HG03439 (cell line): ENCODE measurements around the gene FRMD4A.
"Not testable (repeated sequence)": the region's sequence is repeated elsewhere in the genome, so short reads cannot be mapped to it uniquely, and the experiment has no call there.

Source experiments
- ATAC-seq: cut with Tn5 transposase; IDR thresholded peaks from one replicate; pipeline ENCODE4 v1.9.1; 2021; ENCODE audit warnings: mild to moderate bottlenecking, moderate library complexity; ENCODE audit not compliant: unreplicated experiment

The FRMD4A gene

DNA sequence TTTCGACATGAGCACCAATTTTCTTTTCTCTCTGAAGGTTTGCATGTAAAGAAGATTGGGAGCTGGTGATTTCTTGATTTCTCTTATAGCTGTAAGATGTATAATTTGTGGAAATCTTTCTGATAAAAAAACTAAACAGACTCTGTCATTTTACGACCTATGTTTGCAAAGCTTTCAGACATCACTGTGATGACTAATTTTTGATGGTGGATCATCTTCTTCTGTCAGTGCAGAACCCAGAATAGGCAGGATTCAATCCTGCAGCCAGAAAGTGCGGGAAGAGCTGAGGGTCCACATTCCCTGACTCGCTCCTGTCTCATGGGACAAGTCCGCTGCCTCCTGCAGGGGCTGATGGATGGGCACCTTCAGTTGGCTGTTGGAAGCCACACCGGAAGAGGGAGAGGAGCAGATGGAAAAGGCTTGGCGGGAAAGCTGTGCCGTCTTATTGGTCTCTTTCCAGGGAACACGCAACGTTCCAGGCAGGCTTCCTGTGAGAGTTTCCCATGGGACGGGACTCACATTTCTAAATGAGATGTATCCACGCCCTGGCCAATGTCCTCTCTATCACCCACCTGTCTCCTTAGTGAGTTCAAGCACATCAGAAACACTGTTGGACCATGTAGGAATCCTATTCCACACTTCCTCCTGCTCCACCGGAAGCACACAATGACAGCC lies 557.1 kb downstream of the FRMD4A start:
- no peak for ATAC-seq

DNA sequence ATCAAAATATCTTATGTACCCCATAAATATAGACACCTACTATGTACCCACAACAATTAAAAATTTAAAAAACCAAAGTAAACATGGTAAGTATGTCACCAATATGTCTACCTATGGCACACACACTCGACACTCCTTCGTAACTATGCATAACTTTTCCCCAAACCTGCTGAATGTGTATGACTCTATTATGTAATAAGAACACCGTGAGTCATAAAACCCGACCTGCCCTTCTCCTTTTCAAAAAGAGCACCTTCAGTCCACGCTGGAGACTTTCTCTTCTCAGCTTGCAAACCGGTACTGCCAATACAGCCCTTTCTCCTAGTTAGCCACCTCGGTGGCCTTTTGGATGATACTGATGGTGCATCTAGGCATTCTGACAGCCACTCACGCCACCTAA lies 557.7 kb downstream of the FRMD4A start:
- no peak for ATAC-seq

DNA sequence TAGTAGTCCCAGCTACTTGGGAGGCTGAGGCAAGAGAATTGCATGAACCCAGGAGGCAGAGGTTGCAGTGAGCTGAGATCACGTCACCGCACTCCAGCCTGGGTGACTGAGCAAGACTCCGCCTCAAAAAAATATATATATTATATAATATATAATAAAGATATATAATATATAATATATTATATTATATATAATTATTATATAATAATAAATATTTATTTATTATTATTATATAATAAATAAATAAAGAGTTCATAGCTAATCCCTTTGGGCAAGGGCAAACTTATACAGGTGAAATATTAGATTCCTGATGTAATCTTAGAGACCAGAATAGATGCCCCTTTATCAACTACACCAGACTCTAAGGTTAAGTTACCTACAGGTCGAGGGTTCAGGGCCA lies 558.7 kb downstream of the FRMD4A start:
- no peak for ATAC-seq

DNA sequence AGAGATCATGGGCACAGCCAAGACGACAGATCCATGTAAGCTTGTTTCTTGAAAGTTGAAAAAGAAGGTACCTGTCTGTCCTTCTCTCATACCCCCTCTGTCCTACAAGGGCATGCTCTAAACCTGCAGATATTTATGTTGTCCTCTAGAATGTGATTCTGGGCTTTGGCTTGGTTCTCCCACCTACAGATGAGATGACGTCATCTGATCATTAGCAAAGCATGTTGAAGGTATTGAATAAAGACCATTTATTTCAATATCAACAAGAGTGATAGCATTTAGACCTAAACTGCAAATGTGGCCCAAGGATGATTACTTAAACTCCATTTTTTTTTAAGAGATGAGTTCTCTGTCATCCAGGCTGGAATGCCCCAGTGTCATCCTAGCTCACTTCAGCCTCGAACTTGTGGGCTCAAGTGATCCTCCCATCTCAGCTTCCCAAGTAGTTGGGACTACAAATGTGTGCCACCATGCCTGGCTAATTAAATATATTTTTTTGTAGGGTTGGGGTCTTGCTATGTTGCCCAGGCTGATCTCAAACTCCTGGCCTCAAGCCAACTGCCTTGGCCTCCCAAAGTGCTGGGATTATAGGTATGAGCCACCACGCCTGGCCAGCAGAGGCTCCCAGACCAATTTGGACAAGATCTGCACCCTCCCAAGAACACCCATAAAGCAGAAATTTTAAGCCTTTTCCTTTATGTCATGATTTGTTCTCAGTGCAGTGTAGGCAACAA lies 559.8 kb downstream of the FRMD4A start:
- no peak for ATAC-seq

DNA sequence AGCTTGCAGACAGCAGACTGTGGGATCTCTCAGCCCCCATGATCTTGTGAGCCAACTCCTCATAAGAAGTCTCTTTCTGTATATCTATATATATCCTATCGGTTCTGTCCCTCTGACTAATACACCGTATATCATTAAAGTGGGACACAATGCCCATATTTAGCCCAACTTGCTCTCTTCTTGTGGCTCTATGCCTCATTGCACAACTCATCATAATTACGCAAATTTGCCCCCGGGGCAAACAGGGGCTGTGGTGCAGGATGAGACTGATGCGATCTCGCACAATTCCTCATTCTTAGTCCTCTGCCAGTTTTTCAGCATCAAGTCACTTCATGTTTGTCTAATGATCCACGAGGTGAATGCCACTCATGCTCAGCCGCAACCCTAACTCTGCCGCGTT lies 560.8 kb downstream of the FRMD4A start:
- no peak for ATAC-seq

DNA sequence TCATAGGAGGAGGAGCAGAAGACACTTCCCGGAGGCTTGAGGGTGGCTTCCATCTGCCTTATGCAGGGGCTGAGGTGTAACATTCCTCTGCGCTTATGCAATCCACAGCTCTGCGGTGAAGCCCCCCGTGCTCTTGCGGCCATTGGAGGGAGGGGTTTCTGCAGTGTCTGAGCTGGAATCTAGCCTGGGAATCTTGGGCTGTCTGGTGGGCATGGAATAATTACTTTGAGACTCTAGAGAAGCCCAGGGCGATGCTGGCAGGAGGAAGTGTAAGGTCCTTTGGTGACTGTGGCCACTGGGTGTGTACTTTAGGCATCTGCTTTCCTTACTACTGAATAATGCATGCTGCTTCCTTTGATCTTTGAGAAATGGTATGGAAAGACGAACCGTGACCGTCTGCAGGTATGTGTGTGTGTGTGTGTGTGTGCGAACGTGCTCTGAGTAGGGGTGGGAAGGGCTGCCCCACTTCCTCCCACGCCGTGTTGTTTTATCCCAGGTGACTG lies 563.0 kb downstream of the FRMD4A start:
- no peak for ATAC-seq

DNA sequence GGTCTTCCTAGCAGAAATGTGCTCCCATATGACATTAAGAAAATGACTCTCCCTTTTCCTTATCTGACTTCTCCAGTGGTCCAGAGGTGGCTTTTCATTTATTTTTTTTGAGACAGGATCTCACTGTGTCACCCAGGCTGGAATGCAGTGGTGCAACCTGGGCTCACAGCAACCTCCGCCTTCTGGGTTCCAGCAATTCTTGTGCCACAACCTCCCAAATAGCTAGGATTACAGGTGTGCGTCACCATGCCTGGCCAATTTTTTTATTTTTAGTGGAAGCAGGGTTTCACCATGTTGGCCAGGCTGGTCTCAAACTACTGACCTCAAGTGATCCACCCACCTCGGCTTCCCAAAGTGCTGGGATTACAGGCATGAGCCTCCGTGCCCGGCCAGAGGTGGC lies 563.6 kb downstream of the FRMD4A start:
- ATAC-seq: not testable (repeated sequence)

DNA sequence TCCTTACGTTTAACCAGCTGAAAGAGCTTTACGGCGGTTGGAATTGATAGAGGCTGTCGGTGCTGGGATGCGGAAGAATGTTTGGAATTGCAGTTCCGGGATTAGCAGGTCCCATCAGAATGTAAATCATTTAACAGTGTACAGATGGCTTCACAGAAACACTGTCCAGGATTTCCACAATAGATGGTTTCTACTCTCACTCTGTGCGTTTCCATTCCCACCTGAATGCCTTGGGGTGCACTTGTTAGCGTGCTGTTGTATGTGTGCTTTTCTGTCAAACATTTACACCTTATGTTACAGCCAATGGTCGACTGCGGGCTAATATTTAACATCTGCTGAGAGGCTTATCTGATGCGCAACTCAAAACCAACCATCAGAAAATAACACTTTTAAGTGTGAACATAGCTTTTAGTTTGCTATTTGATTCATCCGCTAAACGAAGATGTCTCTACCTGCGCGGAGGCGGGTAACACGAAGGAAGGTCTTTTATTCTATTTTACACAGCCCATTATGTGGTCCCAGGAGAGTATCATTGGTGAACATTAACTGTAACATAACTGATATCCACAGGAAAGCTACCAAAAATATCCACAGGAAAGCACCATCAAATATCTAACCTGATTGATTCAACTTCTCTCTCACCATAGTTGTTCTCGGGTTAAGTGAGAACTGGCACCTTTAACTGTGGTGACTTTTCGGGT lies 564.9 kb downstream of the FRMD4A start:
- no peak for ATAC-seq

DNA sequence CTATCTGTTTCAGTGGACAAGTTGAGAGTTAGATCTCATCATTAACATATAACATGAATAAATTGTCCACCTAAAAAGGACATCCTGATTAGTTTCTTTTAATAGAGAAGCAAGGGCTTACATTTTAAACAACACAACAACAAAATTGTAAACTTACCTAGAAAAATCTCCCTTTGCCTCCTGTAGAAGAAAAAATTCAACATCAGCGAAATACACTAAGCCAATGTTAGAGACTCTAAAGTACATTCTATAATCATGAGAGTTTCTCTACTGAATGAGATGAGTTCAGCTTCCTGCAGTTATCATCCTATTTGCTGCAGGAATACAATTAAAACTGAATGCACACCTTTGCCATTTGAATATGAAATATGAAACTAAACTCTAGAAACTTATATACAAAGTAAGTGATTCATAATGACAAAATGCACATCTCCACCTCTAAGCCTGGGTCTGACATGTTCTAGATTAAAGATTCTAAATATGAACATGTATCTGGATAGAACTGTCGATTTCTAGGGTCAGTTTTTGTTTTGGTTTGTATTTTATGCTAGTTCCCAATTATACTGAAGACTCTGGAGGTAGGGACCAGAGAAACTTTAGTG lies 569.1 kb downstream of the FRMD4A start:
- no peak for ATAC-seq

DNA sequence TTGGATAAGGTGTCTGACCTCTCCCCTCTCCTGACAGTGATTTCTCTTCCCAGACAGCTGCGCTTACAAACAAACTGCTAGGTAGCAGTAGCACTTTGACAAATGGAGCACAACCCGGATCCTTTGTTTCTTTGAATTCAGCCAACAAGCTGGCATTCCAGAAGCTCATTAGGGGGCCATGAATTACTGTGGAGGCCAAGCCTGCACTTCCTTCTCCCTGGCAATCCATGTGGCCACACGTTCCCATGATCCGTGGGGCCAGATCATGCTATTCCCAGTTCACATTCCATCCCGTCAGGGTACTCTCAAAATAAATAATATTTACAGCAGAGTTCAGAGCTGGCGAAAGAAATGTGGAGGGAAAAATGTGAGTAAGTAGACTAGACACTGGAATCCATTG lies 571.6 kb downstream of the FRMD4A start:
- ATAC-seq: no peak

DNA sequence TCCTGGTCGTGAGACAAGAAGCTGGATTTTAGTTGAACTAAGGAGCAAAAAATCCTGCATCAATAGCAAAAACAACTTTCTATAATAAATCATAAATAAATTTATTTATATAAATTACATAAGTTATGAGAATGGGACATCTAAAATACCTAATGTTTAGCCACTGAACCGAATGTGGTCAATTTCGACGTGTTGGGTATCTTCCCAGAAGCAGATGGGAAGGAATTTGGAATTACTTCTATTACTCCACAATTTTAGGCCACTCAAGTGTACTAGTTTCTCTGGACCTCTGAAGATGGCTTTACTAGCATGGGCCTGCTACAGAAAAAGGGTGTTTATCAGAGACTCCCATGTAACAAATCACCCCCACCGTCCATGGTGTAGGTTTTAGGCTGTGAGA lies 572.0 kb downstream of the FRMD4A start:
- ATAC-seq: no peak

DNA sequence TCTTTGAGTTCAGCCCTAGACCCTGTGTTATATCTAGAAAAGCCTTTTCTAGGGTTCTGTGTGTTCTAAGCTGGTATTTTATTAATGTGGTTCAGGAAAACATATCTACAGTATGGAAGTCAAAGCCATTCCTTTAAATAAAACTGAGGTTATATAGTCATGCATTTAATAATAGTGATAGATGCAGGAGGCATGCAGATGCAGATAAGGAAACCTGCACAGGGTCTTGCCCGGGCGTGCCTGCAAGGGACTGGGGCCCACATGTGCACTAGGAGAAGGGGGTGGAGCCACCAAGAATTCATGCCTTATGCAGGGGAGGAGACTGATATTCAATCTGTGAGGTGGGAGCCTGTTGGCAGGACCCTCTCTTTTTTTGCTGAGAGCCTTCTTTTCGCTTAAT lies 572.4 kb downstream of the FRMD4A start:
- no peak for ATAC-seq

DNA sequence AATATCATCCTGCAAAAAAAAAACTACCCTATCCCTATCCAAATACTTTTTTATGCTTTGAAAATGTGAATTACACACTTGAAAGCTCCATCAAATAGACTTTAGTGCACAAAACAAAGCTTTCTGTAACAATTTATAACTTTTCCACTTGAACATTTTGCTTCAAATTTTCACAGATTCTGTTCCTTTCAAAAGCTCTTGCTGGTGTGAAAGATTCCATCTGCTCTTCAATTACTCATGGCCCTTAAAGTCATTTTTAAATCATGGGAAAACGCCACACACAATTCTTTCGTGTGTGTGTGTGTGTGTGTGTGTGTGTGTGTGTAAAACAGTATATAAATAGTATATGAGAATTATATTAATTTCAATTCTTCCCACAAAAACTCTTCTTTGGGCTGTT lies 576.4 kb downstream of the FRMD4A start:
- ATAC-seq: no peak

DNA sequence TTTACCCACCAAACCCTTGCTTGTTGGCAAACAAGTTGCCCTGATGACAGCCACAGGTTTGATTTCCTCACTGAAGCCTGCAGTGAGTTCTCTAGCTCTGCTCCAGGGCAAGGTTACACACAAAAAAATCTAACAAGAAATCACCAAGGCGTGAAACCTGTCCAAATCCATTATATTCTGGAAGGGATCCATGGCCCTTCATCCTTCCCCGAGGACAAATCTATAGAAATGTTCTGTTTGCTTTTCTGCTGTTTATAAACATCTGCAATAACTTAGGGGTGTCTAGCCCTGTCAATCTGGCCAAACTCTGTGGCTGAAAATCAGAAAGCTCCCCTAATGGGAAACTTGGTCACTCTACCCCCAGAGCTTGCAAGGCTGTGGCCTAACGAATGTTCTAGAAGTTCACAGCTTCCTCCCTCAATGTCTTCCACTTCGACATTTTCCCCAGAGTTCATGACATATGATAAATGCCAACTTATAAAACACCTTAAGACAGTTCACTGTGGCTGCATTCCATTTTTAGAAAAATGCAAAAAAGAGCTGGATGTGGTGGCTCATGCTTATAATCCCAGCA lies 579.4 kb downstream of the FRMD4A start:
- ATAC-seq: no peak

DNA sequence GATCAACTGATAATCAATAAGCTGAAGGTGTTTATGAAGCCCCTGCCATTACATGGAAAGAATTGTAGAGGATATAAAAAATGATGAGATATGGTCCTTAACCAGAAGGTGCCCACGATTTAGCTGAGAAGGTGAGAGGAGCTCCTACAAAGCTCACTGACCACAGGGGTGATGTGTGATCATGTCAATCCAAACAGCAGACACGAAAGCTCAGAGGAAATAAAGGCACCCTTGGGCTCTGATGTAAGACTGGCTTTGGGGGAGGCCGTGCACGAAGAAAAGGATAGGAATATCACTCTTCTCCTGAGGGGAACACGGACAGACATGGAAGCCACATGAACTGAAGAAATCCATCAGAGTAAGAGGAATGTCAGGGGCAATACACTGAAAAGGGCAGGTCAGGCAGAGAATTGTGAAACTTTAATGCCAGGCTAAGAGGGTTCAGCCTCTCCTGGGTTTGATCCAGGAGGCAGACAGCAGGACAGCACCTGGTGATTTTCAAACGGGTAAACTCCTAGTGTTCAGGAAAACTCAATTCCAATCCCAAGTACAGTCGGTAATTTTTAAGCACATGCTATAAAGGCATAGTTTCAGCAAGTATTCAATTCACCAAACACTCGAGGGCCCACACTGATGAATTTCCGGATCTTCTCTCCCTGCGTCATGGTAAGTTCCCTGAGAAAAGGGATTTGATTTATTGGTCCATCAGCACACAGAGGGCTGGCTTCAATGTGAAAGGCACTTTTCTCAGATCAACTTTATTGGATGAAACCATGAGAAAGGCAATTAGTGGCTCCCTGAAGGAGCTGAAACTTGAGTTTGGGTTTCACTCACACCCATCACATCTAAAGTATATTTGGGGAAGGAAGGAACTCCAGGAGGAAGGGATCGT lies 580.2 kb downstream of the FRMD4A start:
- no peak for ATAC-seq

DNA sequence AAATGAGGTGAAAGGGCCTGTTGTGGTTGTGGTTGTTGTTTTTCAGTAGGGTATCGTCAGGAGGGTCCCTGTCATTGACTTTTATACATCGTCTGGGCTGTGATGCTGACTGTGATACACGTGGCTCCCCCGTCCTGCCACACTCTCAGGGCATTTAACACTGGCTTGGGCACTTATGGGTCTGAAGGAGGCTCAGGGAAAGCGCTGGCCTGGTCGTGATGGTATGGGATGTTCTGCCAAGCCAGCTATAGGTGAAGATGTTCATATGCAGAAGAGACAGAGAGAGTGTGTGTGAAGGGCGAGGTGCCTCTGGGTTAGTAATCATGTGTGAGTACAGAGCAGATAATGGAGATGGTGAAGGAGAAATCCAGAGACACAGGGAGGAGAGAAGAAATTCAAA lies 585.5 kb downstream of the FRMD4A start:
- ATAC-seq: no peak

DNA sequence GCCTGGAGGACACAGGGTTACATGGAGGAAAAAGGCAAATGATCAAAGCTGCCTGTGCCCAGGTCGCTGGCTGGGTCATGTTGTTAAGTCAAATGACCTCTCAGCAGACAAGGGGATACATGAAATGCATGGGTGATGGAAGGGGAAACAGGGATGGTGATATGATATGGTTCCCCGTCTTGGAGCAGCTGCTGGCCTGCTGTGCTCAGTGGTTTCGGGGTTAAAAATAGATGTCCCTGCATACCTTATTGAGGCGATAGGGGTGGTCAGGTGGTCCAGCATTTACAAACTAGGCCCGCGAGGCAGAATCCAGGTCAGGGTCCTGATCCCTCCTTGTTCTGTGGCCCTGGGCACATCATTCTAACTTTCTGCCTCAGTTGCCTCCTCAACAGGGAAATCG lies 586.8 kb downstream of the FRMD4A start:
- no peak for ATAC-seq

DNA sequence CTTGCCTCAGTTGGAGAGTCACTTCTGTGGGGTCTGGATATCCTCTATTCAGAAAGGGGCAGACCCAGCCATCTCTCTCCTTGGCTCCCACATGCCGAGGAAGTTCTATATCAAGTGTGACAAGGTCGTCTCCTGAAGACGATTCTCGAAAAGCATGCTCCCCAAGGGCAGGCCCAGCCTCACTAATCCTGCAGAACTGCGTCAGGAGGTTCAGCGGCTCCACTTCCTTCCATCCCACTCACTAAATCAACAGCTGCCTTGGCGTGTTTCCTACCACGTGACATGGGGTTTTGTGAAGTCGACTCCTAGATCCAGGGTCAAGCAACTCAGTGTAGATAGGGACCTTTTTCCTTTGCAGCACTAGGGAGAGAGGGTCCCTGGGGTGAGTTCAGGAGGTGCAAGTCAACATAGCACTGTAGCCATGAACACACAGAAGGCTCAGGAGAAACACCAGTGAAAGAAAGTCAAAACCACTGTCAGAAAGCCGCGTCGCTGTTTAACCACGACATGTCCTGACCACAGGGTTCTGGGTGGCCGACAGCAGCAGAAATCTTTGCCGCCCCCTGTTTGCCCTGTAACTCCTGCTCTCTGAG lies 587.5 kb downstream of the FRMD4A start:
- no peak for ATAC-seq

DNA sequence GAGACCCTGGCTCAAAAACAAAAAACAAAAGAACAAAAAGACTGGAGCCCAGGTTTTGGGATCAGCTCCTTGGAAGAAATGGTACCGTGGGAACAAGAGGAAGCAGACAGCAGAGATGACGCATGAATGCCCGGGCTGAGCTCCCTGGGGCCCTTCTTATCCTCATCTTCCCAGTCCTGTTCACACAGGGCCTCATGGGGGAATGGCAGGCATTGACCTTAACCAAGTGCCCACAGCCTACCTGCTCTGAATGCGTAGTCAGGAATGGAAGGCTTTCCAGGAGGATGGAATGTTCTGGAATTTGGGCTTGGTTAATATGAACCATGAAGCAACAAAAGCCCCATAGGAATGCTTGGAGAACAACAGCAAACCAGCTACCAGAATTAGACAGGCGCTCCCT lies 589.3 kb downstream of the FRMD4A start:
- ATAC-seq: no peak

DNA sequence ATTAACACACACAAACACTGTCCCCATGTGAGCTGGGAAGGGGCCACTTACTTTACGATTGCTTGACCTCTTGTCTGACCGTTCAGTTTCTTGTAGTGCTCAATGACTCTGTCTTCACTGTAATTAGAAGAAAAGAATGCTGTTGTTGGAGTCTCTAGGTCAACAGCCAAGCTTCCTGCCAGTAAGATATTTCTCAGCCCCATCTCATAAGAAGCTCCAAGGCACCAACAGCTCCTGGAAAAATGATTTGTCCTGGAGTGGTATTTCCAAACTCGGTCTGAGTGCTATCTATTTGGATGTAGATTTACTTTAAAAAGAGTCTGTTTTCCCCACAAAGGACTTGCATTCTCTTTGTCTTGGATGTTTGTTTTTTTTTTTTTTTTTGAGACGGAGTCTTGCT lies 590.3 kb downstream of the FRMD4A start:
- no peak for ATAC-seq
